Stimulated activated CD8-positive, alpha-beta memory T cell treated with anti-CD3 and anti-CD28 coated beads, Interleukin-12 subunit alpha, Interleukin-12 subunit beta, amount 100 ng/mL, for 24 hours (primary cell): ENCODE measurements around the gene ZFYVE9.
"Not testable (repeated sequence)": the region's sequence is repeated elsewhere in the genome, so short reads cannot be mapped to it uniquely, and the experiment has no call there.

Source experiments
- DNase-seq: peaks from one replicate; pipeline ENCODE4 v3.0.0-alpha.2; 2020; ENCODE audit errors: extremely low read depth

ZFYVE9 gene

GRCh38 chr1:52145137-52145536, 3.2 kb downstream of the ZFYVE9 start:
- no peak for DNase-seq

DNA sequence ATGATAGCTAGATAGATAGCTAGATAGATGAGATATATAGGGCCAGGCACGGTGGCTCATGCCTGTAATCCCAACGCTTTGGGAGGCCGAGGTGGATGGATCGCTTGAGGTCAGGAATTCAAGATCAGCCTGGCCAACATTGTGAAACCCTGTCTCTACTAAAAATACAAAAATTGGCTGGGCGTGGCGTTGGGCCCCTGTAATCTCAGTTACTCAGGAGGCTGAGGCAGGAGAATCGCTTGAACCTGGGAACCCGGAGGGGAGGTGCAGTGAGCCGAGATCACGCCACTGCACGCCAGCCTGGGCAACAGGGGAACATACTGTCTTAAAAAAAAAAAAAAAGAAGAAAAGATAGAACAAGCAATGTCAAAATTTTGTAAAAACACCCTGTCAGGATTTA, 8.6 kb downstream of the ZFYVE9 start:
- DNase-seq = not testable (repeated sequence)

DNA sequence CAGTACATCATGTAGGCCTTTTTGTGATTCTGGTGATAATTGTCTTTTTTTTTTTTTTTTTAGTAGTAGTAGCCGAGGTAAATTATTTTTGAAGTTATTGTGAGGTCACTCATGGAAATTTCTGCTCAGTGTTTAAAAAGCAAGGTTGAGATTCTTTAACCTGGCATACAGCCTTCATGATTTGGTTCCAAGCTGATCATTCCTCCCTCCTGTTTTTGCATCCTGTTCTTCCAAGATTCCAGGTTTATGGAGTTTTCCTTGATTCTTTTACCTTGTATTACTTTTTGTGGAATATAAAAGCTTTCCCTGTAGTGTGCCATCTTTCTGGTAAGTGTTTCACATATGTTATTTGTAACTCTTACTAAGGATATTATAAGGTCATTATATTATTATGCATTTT, 9.1 kb downstream of the ZFYVE9 start:
- no peak for DNase-seq

DNA sequence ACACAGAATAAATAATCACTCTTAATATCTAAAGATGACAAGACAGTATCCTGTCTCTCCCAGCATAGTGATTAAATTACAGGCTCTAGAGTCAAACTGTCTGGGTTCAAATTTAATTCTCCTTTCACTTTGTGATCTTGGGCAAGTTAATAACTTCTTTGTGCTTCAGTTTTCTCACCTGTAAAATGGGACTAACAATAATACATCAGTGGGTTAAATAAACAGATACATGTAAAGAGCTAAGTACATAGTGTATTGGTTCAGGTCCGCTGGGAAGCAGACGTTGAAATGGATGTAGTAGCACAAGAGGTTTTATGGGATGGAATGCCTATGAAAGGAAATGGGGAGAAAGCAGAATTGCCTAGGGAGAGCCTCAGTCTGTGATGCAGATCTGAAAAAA, 10.7 kb downstream of the ZFYVE9 start:
- no peak for DNase-seq

DNA sequence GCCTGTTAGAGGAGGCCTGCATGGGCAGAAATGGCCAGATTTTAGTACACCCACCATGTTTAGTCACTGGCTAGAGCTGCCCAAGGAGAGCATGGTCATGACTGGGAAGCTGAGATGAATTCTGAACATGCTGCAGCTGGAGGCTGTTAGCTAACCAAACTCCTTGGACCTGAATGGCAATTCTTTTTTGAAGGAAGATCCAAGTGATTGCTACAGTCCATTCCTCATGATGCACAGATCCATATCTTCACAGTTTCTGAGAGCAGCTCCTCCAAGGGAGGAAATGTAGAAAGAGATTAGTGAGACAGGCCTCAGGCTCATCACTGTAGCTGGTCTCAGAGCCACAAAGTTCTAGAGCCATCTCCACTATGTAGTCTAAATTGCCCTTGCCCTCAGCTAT, 11.1 kb downstream of the ZFYVE9 start:
- DNase-seq = no peak

- no peak for DNase-seq
Measured at GRCh38 chr1:52153898-52154297, 12.0 kb downstream of the ZFYVE9 start.

DNA sequence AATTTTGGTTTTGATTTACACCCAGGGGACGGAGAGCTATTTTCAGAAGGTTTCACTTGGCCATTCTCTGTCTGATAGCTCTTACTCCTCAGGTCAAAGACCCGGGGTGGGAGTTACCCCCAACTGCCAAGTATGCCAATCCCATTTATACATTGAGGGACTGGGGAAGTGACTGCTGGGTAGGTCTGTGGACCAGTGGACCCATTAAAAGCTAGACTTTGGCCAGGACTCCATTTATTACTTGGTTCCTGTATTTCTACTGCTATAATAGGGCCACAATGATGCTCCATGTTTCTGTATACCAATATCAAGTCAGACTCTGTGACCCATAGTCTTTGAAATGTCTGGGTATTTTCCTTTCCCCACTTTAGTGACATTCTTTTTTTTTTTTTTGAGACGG, 14.6 kb downstream of the ZFYVE9 start:
- DNase-seq = no peak

DNA sequence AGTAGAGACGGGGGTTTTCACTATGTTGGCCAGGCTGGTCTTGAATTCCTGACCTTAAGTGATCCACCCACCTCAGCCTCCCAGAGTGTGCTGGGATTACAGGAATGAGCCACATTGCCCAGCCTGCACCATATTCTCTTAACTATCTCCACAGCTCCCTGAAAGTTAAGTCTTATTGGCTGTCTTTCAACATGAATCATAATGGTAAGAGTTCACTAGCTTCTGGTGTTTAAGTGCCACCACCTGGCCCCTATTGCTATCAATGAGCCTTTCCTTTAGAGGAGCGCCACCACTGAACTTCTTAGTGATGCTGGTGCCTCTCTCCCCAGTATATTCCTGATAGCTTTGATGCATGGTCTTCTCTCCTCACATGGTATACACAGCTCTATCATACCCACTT, 15.7 kb downstream of the ZFYVE9 start:
- no peak for DNase-seq

DNA sequence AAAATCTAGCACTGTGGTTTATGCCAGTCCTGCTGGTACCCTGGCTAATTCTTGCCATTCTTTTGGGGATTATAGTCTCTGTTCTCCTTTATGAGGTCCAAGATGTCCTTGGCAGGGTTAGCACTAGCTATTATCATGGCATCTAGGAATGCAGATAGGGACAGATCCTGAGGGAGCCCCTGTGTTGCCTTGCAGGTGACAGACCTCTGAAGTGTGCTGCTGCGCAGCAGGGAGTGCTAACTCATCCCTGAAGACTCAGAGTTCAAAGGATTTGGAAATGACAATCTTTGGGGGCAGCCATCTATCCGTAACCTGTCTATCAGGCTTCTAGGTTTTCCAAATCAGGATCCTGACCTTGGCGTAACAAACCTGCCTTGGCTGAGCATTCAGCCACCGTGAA, 16.3 kb downstream of the ZFYVE9 start:
- no peak for DNase-seq

DNA sequence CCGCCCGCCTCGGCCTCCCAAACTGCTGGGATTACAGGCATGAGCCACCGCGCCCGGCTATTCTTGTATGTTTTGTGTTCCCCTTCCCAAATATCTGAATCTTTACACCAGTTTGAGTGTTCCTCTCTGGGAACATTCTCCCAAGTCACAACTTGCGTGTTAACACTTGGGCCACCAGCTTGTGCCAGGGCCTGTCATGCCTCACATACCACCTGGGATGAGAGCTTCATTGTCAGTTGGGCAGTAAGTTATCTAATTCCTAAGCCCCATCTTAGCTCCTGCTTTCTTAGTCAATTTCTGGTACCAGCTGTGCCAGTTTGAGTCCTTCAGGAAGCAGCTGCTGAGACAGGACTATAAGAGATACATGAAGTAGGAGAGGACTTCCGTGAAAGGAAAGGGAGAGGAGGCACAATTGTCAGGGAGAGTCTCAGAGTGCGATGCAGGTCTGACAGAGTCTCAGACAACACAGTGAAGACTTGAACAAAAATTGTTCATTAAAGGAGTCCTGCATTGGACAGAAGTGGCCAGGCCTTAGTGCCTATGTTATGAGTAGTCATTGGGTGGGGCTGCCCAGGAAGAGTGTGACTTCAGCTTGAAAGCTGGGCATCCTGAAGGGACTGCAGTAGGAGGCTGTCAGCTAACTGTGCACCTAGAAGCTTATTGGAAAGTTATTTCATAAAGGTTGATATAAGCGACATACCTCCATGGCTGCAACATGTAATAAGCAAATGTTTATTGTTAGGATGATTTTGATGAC, 17.3 kb downstream of the ZFYVE9 start:
- no peak for DNase-seq

DNA sequence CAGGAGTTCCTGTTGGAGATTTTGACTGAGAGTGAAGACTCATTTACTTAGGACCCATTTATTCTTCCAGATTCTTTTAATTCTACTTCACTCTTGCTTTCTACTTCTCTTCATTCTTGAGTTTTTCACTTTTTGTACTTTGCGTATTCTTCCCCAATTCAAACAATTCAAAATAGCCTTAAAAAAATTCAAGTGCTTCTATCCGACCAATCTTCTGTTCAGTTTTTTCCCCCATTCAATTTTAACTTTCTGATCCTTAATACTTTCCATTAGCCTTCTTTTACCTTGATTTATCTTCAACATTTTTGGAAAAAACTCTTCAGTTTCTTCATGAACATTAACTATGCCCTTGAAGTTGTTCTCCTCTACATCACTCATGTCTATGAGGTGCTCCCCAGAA, 21.1 kb downstream of the ZFYVE9 start:
- DNase-seq = no peak

GRCh38 chr1:52164604-52165003, 22.7 kb downstream of the ZFYVE9 start:
- no peak for DNase-seq

- no peak for DNase-seq
Measured at GRCh38 chr1:52166996-52167753, 25.3 kb downstream of the ZFYVE9 start.

- DNase-seq = no peak
Measured at GRCh38 chr1:52168373-52169080, 26.6 kb downstream of the ZFYVE9 start.

DNA sequence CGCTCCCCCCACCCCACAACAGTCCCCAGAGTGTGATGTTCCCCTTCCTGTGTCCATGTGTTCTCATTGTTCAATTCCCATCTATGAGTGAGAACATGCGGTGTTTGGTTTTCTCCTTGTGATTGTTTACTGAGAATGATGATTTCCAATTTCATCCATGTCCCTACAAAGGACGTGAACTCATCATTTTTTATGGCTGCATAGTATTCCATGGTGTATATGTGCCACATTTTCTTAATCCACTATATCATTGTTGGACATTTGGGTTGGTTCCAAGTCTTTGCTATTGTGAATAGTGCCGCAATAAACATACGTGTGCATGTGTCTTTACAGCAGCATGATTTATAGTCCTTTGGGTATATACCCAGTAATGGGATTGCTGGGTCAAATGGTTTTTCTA, 29.3 kb downstream of the ZFYVE9 start:
- not testable (repeated sequence) for DNase-seq

DNA sequence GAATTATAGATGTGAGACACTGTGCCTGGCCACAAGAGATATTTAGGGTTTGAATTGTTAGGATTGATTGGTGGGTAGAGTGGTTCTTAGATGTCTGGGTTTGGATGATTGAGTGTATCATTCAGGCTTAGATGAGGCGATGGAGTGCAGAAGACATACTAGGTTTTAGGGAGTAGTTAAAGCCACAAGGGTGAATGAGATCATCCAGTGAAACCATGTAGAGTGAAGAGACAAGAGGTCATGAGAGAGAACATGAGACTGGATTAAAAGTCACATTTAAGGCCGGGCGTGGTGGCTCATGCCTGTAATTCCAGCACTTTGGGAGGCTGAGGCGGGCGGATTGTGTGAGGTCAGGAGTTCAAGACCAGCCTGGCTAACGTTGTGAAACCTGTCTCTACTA, 37.2 kb downstream of the ZFYVE9 start:
- DNase-seq = no peak

GRCh38 chr1:52180176-52180575, 38.3 kb downstream of the ZFYVE9 start:
- no peak for DNase-seq

- not testable (repeated sequence) for DNase-seq
Measured at GRCh38 chr1:52181759-52182158, 39.9 kb downstream of the ZFYVE9 start.

DNA sequence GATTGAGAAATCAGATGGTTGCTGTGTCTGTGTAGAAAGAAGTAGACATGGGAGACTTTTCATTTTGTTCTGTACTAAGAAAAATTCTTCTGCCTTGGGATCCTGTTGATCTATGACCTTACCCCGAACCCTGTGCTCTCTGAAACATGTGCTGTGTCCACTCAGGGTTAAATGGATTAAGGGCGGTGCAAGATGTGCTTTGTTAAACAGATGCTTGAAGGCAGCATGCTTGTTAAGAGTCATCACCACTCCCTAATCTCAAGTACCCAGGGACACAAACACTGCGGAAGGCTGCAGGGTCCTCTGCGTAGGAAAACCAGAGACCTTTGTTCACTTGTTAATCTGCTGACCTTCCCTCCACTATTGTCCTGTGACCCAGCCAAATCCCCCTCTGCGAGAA, 40.4 kb downstream of the ZFYVE9 start:
- DNase-seq = not testable (repeated sequence)

DNA sequence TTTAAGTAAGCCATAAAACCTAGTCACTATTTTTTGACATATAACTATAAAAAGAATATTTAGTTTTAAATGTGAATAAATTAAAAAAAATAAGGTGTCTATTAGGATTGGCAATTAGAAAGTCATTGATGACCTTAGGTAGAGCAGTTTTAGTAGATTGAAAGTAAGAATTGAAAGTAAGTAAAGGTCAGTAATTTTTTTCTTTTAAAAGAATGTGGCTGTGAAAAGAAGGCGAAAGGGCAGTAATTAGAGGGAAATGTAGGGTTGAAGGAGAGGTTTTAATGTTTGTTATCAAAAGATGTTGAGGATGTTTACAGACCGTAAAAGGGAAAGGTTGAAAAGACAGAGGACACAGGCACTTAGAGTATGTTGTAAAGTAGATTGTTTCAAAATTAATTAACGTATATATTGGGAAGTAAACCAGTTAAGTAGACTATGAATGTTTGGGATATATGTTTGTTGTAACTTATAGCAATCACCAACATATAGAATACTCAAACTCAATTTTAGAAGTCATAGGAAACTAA, 41.0 kb downstream of the ZFYVE9 start:
- DNase-seq = no peak

DNA sequence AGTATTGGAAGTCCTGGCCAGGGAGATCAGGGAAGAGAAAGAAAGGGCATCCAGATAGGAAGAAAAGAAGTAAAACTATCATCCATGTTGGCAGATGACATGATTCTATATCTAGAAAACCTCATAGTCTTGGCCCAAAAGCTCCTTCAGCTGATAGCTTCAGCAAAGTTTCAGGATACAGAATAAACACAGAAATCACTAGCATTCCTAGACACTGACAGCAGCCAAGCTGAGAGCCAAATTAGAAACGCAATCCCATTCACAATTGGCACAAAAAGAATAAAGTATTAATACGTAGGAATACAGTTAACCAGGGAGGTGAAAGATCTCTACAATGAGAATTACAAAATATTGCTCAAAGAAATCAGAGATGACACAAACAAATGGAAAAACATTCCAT, 44.6 kb downstream of the ZFYVE9 start:
- DNase-seq = no peak

DNA sequence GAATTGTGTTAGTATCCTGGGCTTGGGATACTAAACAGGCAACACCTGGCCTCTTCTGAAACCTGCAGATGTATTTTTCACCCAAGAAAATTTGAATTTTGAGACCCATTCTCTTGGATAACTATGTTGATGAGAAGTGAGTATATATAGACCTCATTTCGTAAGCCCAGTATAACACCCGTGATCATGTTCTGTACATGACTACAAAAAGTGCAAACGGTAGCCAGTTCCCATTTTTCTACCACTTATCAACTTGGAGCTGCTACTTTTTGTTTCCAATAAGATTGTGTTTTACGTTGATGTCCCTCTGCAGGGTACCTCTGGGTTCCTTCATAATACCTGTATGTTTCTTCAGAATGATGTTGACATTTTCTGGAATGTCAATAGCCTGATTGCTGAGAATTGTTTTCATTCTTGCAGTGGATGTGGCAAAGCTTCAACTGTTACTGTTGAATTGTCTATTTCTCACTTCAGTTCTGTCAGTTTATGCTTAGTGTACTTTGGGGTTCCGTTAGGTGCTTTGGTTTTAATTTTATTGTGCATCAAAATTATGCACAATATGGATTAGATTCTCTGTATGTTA, 48.1 kb downstream of the ZFYVE9 start:
- DNase-seq = no peak
